Right atrium auricular region (tissue), 2 donors: ENCODE measurements around the gene TRIM72. TPM values are rescaled to one million over a fixed set of nuclear protein-coding genes. Genes with fewer than 3 reads are reported as not detected.
A peak's percentile ranks its signal among the peaks of the same experiment; 100 is the strongest.

Experiments
- DNase-seq: peaks from one replicate; pipeline ENCODE4 v3.0.0-alpha.2; 2019; ENCODE audit warnings: low spot score
- H3K27ac ChIP-seq, 2 donors: fragments of 200-600 bp; sonication (generic); 1 replicate in 1 of 2; 2 replicates in 1 of 2; pipeline ENCODE4 v1.5.1; 2016 to 2019
- H3K27me3 ChIP-seq, 2 donors: fragments of 200-600 bp; sonication (generic); one replicate each; pipeline versions ENCODE4 v1.5.1 to v1.6.0; 2017 to 2019
- H3K36me3 ChIP-seq: fragments of 200-600 bp; sonication (generic); one replicate; pipeline ENCODE4 v1.5.1; 2016
- H3K4me1 ChIP-seq, 2 donors: fragments of 200-600 bp; sonication (generic); one replicate each; pipeline versions ENCODE4 v1.5.1 to v1.6.0; 2017 to 2019
- H3K4me3 ChIP-seq, 2 donors: fragments of 200-600 bp; sonication (generic); 1 replicate in 1 of 2; 2 replicates in 1 of 2; pipeline ENCODE4 v1.5.1; 2017 to 2019; ENCODE audit warnings: mild to moderate bottlenecking in 1 of 2, moderate library complexity in 1 of 2
- H3K9me3 ChIP-seq, 2 donors: fragments of 200-600 bp; sonication (generic); one replicate each; pipeline ENCODE4 v1.5.1; 2019
- total RNA-seq, 2 donors: library from RNA; depleted of rRNA; stranded (reverse); fragments of >200 nt; gene quantifications; one replicate each; pipeline ENCODE4 v1.1.0, GENCODE V29; 2016
- TF ChIP-seq, protein P1 (sequence below), 2 donors: fragments of 200-600 bp; sonication (generic); IDR thresholded peaks; one replicate each; pipeline ENCODE4 v1.5.1; 2019; ENCODE audit warnings: antibody characterized with exemption in 2 of 2

TRIM72 gene
- total RNA-seq, 2 donors from 2014 or later, result 0.04 to 0.11 TPM

- peaks cover 0 to 23% of the 10 kb centered on the region in 2 donors for H3K4me1 ChIP-seq
- peak overlapping the region in 1 of 2 donors; percentile 71 for H3K4me3 ChIP-seq
- H3K9me3 ChIP-seq, result no peaks in the 10 kb centered on the region
- no peak for DNase-seq
- H3K27ac ChIP-seq, result no peak overlapping the region
- TF ChIP-seq, protein P1, sequence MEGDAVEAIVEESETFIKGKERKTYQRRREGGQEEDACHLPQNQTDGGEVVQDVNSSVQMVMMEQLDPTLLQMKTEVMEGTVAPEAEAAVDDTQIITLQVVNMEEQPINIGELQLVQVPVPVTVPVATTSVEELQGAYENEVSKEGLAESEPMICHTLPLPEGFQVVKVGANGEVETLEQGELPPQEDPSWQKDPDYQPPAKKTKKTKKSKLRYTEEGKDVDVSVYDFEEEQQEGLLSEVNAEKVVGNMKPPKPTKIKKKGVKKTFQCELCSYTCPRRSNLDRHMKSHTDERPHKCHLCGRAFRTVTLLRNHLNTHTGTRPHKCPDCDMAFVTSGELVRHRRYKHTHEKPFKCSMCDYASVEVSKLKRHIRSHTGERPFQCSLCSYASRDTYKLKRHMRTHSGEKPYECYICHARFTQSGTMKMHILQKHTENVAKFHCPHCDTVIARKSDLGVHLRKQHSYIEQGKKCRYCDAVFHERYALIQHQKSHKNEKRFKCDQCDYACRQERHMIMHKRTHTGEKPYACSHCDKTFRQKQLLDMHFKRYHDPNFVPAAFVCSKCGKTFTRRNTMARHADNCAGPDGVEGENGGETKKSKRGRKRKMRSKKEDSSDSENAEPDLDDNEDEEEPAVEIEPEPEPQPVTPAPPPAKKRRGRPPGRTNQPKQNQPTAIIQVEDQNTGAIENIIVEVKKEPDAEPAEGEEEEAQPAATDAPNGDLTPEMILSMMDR (IDR thresholded peaks at IDR 0.05), result no peak
- peaks cover 5% of the 10 kb centered on the region for H3K36me3 ChIP-seq
- H3K27me3 ChIP-seq, result no peaks in the 10 kb centered on the region
Observed at GRCh38 chr16:31200821-31201568, 12.9 kb upstream of the TRIM72 start.

DNA sequence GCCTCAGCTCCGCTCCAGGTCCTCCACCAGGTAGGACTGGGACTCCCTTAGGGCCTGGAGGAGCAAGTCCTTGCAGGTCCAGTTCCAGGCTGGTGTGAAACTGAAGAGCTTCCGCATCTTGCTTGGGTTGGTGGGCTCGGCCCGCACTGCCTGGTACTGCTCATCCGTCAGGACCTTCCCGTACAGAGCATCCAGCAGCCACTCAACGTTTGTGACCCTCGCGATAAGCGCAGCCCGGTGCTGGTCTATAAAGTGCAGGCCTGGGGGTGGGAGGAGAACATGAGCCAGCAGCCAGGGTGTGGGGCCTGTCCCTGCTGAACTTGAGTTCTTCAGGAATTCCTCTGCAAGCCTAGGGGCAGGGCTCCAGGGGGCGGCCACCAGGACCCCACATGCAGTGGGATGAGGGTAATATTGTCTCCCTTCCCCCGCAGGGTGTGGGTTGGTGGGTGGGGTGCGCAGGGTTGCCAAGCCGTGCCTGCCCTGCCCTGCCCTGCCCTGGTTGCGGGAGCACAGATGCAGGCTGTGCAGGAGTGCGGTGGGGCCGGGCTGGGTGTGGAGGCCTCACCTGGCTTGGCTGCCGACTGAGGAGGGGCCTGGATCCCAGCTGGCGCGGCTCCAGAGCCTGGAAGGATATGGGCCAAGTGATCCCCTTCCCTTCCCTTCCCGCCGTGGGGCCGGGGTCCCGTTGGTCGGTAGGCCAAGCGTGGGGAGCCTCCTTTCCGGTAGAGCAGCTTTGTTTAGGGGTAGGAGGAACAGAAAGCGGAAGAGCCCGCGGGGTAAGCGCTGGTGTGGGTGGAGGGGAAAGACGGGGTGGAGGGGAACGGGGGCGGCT lies 12.1 kb upstream of the TRIM72 start:
- H3K27ac ChIP-seq, result peak overlapping the region in 1 of 2 donors; percentile 62
- H3K4me1 ChIP-seq, result peaks cover 0 to 23% of the 10 kb centered on the region in 2 donors
- no peaks in the 10 kb centered on the region for H3K27me3 ChIP-seq
- H3K4me3 ChIP-seq, result peak overlapping the region; percentile 45 to 71
- H3K36me3 ChIP-seq, result no peaks in the 10 kb centered on the region
- TF ChIP-seq, protein P1 (IDR thresholded peaks at IDR 0.05), result no peak
- no peak for DNase-seq
- H3K9me3 ChIP-seq, result no peaks in the 10 kb centered on the region

DNA sequence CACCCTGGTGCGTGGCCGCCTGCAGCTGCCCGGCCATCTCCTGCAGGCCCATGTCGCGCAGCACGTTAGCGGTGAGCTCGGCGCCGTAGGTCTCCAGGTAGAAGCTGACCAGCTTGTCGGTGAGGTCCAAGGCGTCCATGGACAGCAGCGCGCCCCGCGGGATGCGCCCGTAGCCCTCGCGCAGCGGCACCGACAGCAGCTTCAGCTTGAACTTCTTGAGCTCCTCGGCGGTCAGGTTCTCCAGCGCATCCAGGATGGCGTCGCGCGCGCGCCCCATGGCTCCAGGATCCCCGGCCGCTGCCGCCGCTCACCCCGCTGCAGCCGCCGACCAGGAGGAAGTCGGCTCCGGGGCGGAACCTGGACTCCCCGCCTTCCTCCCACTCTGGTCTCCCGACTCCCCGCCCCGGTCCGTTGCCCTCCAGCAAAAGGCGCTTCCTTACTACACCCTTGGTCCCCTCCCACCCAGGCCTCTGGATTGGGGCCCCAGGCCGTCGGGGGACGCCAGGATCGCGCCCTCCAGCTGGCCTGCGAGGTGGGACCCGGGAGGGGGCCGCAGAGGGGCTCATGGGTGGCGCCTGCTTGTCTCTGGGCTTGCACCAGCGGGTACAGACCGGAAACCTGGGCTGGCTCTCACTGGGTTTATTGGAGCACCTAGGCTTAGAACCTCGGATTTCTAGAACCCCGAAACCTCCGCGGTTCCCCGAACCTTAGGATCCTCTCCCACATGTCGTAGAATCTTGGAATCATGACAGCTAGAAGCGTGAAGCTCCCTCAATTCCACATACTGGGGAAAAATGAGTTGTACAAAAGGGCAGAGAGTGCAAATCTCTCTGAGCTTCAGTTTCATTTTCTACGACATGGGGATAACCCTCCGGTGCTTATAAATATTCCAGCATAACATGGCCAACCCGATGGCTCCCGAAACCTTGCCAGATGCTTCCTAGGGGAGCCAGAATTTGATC lies 11.2 kb upstream of the TRIM72 start, which contains the start of gene PYCARD:
Gene PYCARD, minus strand, starts transcription at position 347 of the 962 bp plus-strand sequence. Its CDS starts 70 bp downstream, at position 277.
- H3K4me3 ChIP-seq, result peak within 1 kb of the TSS; percentile 45 to 71
- H3K9me3 ChIP-seq, result no peaks in the 10 kb centered on the region
- TF ChIP-seq, protein P1 (IDR thresholded peaks at IDR 0.05), result no peak
- no peaks in the 10 kb centered on the region for H3K36me3 ChIP-seq
- H3K27me3 ChIP-seq, result no peaks in the 10 kb centered on the region
- H3K27ac ChIP-seq, result peak within 1 kb of the TSS; percentile 42 to 62
- DNase-seq, result no peak
- peaks cover 0 to 23% of the 10 kb centered on the region in 2 donors for H3K4me1 ChIP-seq

GRCh38 chr16:31204871-31205666 lies 8.8 kb upstream of the TRIM72 start:
- peaks cover 0 to 19% of the 10 kb centered on the region in 2 donors for H3K4me1 ChIP-seq
- TF ChIP-seq, protein P1 (IDR thresholded peaks at IDR 0.05), result no peak
- no peaks in the 10 kb centered on the region for H3K9me3 ChIP-seq
- no peaks in the 10 kb centered on the region for H3K36me3 ChIP-seq
- DNase-seq, result no peak
- no peak overlapping the region for H3K27ac ChIP-seq
- no peak overlapping the region for H3K4me3 ChIP-seq
- no peaks in the 10 kb centered on the region for H3K27me3 ChIP-seq
